SW 1271 (cell line): Measurements from ENCODE around the gene HAP1.
"Not testable (repeated sequence)": the region's sequence is repeated elsewhere in the genome, so short reads cannot be mapped to it uniquely, and the experiment has no call there.

Experiments
- DNase-seq, 2 experiments: peaks; one replicate each; lab custom pipeline; 2025; lab: John Stamatoyannopoulos, UW

The HAP1 gene

GRCh38 chr17:41725134-41725533 is 9.3 kb downstream of the HAP1 start:
- DNase-seq: no peak

GRCh38 chr17:41724476-41725050 is 9.9 kb downstream of the HAP1 start:
- DNase-seq: no peak

- DNase-seq: no peak
These were observed 10.5 kb downstream of the HAP1 start for GRCh38 chr17:41723801-41724475.

- no peak for DNase-seq
These were observed 12.2 kb downstream of the HAP1 start for GRCh38 chr17:41722231-41722630.

- no peak for DNase-seq
These were observed 16.2 kb downstream of the HAP1 start for GRCh38 chr17:41718287-41718645.

GRCh38 chr17:41717408-41718286 is 16.8 kb downstream of the HAP1 start:
- no peak for DNase-seq

GRCh38 chr17:41711669-41712400 is 22.6 kb downstream of the HAP1 start, which contains the start of gene GAST:
GAST (plus strand) TSS chr17:41712331; CDS start chr17:41715437, 3,106 bp downstream.
- DNase-seq: no peak

GRCh38 chr17:41710472-41711090 is 23.9 kb downstream of the HAP1 start:
- DNase-seq: no peak

- DNase-seq: no peak
These were observed 26.4 kb downstream of the HAP1 start for GRCh38 chr17:41707803-41708669.

GRCh38 chr17:41705271-41705991 is 29.0 kb downstream of the HAP1 start:
- DNase-seq: no peak

- DNase-seq: no peak
These were observed 31.7 kb downstream of the HAP1 start for GRCh38 chr17:41702712-41703111.

- DNase-seq: not testable (repeated sequence)
These were observed 33.6 kb downstream of the HAP1 start for GRCh38 chr17:41700843-41701242.

GRCh38 chr17:41697122-41697962 is 37.1 kb downstream of the HAP1 start:
- DNase-seq: no peak

- peak; percentile 49 to 75 for DNase-seq
These were observed 38.3 kb downstream of the HAP1 start for GRCh38 chr17:41695954-41696757.

GRCh38 chr17:41695134-41695661 is 39.2 kb downstream of the HAP1 start:
- DNase-seq: no peak

- DNase-seq: no peak
These were observed 41.5 kb downstream of the HAP1 start for GRCh38 chr17:41692722-41693521.
